Activated T-cell treated with anti-CD3 and anti-CD28 coated beads, Interleukin-2, amount 50 U/mL, for 4 hours (primary cell): ENCODE data around the gene ADAMTS7. TPM values are rescaled to one million over a fixed set of nuclear protein-coding genes. Genes with fewer than 3 reads are reported as not detected.
"Not testable (repeated sequence)": the region's sequence is repeated elsewhere in the genome, so short reads cannot be mapped to it uniquely, and the experiment has no call there.

Experiments used
- ATAC-seq, 2 donors: fragments of 200-7000 bp; cut with Tn5 transposase; one replicate each; pipeline ENCODE4 v1.10.0; 2021
- DNase-seq: peaks from one replicate; pipeline ENCODE4 v3.0.0-alpha.2; 2020
- H3K27me3 Mint-ChIP-seq: one replicate; pipeline ENCODE4 v1.8.0; 2021; ENCODE audit warnings: low read depth, mixed read lengths
- H3K36me3 Mint-ChIP-seq: one replicate; pipeline ENCODE4 v1.8.0; 2022; ENCODE audit warnings: mixed read lengths; ENCODE audit not compliant: insufficient read depth
- H3K4me1 Mint-ChIP-seq: one replicate; pipeline ENCODE4 v1.8.0; 2021; ENCODE audit warnings: low read depth, mixed read lengths
- H3K4me3 Mint-ChIP-seq: one replicate; pipeline ENCODE4 v1.8.0; 2021; ENCODE audit warnings: mild to moderate bottlenecking, moderate library complexity, mixed read lengths
- H3K9me3 Mint-ChIP-seq: one replicate; pipeline ENCODE4 v1.8.0; 2021; ENCODE audit warnings: mixed read lengths
- total RNA-seq, 3 donors: library from RNA; stranded (reverse); gene quantifications; one replicate each; pipeline ENCODE4 v1.2.1, GENCODE V29; 2021

ADAMTS7 gene
- total RNA-seq, 3 donors from 2014 or later, result 0.10 to 0.24 (median 0.13) TPM

DNA sequence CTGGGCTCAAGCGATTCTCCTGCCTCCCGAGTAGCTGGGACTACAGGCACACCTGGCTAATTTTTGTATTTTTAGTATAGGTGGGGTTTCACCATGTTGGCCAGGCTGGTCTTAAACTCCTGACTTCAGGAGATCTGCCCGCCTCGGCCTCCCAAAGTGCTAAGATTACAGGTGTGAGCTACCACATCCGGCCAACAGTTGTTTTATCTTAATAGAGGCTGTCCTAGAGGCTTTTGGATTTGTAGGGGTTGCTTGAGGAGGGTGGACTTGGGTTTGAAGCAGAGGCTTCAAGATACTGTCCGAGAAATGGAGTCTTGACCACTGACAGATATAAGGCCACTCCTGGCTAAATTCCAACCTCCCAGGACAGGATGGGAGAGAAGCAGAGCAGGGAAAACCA, 27.9 kb upstream of the ADAMTS7 start:
- not testable (repeated sequence) for H3K27me3 Mint-ChIP-seq, DNase-seq, ATAC-seq, H3K4me1 Mint-ChIP-seq, H3K9me3 Mint-ChIP-seq, H3K36me3 Mint-ChIP-seq, H3K4me3 Mint-ChIP-seq

DNA sequence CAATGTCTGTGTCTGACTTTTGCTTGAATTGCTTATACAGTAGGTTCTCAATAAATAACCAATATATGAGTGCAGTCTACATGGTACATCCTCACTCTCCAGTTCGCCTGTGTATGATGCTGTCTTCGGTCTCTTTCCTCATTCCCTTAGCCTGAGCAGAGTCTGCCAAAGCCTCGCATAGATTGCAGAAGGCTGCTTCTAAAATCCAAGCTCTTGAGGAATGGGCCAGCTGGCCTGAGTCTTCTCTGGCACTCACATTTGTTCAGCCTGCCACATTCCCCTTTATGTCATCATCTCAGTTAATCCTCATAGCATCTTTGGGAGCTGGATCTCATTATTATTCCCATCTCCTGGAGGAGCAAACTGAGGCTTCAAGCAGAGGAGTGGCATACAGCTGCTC, 27.2 kb upstream of the ADAMTS7 start:
- H3K4me3 Mint-ChIP-seq, result no peak overlapping the region
- no peaks in the 10 kb centered on the region for H3K9me3 Mint-ChIP-seq
- H3K36me3 Mint-ChIP-seq, result no peaks in the 10 kb centered on the region
- no peaks in the 10 kb centered on the region for H3K4me1 Mint-ChIP-seq
- ATAC-seq (no peak), DNase-seq (no peak)
- peaks cover 7% of the 10 kb centered on the region for H3K27me3 Mint-ChIP-seq

GRCh38 chr15:78837543-78837942, 26.3 kb upstream of the ADAMTS7 start:
- DNase-seq (no peak), ATAC-seq (no peak)
- Mint-ChIP-seq H3K36me3 (no peaks in the 10 kb centered on the region), H3K27me3 (peaks cover 12% of the 10 kb centered on the region), H3K4me1 (no peaks in the 10 kb centered on the region), H3K4me3 (no peak overlapping the region), H3K9me3 (no peaks in the 10 kb centered on the region)

DNA sequence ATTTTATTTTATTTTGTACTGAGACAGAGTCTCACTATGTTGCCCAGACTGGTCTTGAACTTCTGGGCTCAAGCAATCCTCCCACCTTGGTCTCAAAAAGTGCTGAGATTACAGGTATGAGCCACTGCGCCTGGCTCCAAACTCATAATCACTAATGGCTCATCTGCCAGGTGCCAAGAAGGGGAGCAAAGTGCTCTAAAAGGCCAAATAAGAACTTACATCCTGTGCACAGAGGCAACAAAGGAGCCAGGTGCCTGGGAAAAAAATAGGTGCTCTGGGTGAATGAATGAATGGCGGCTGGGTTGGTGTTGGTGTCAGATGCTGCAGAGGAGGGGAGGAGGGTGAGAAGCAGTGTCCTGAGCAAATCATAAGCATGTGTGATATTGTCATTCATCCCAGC, 25.9 kb upstream of the ADAMTS7 start:
- Mint-ChIP-seq H3K9me3 (no peaks in the 10 kb centered on the region), H3K4me1 (no peaks in the 10 kb centered on the region), H3K4me3 (no peak overlapping the region), H3K27me3 (peaks cover 14% of the 10 kb centered on the region), H3K36me3 (no peaks in the 10 kb centered on the region)
- no peak for DNase-seq
- no peak for ATAC-seq

DNA sequence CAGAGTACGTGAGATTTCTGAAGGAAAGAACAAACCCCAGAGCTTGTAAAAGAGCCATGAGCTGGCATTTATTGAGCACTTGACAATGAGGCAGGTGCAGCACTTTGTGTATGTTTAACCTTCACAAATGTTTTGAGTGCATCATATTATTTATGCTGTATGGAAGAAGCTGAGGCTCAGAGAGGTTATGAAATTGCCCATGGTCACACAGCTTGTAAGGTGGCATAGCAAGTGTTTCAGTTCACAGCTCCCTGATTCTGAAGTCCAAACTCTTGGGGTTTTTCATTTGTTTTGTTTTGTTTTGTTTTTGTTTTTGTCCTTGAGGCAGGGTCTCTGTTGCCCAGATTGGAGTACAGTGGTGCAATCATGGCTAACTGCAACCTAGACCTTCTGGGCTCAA, 25.1 kb upstream of the ADAMTS7 start:
- no peak for ATAC-seq
- Mint-ChIP-seq H3K27me3 (peaks cover 18% of the 10 kb centered on the region), H3K4me3 (no peak overlapping the region), H3K36me3 (no peaks in the 10 kb centered on the region), H3K9me3 (no peaks in the 10 kb centered on the region), H3K4me1 (peaks cover 3% of the 10 kb centered on the region)
- no peak for DNase-seq

DNA sequence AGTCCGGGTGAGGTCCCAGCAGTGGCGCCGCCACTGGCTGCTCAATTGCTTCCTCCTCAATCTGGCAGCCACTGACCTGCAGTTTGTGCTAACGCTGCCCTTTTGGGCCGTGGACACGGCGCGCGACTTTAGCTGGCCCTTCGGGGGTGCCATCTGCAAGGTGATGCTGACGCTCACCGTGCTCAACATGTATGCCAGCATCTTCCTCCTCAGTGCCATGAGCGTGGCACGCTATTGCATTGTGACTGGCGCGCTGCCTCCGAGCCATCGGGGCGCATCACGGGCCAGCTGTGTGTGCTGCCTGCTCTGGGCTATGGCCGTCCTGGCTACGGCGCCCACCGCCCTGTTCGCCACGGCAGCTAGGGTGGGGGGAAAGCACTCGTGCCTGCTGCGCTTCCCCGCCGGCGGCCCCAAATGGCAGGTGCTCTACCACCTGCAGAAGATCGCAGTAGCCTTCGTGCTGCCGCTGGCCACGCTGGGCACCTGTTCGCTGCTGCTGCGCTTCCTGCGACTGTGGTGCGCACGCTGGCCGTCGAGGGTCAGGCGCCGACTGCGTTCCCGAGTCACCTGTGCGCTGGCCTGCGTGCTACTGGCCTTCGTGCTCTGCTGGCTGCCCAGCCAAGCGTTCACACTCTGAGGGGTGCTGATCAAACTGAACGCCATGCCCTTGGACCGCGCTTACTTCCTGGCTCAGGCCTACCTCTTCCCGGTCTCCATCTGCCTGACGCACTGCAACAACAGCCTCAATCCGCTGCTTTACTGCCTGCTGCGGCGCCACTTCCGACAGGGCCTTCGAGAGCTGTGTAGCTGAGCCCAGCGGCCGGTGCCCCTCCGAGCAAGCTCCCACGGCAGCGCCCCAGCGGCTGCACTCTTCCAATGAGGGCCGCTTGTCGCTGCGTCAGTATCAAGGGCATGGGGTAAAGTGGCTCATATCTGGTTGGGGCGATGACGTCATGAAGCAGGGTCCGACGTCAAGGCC, 20.3 kb upstream of the ADAMTS7 start:
- no peak for DNase-seq
- Mint-ChIP-seq H3K36me3 (no peaks in the 10 kb centered on the region), H3K27me3 (peaks cover 16% of the 10 kb centered on the region), H3K4me3 (peak overlapping the region; percentile 14), H3K9me3 (no peaks in the 10 kb centered on the region), H3K4me1 (peaks cover 3% of the 10 kb centered on the region)
- ATAC-seq, result peak in 1 of 2 donors; percentile 13

- Mint-ChIP-seq H3K4me1 (peaks cover 3% of the 10 kb centered on the region), H3K27me3 (peaks cover 11% of the 10 kb centered on the region), H3K9me3 (no peaks in the 10 kb centered on the region), H3K36me3 (no peaks in the 10 kb centered on the region), H3K4me3 (peak overlapping the region; percentile 74)
- DNase-seq (no peak), ATAC-seq (peak; percentile 61 to 64)
Measured at GRCh38 chr15:78830514-78831228, 19.4 kb upstream of the ADAMTS7 start.

GRCh38 chr15:78828920-78829319, 17.7 kb upstream of the ADAMTS7 start:
- no peak overlapping the region for H3K4me3 Mint-ChIP-seq
- peaks cover 3% of the 10 kb centered on the region for H3K4me1 Mint-ChIP-seq
- DNase-seq (no peak), ATAC-seq (no peak)
- no peaks in the 10 kb centered on the region for H3K9me3 Mint-ChIP-seq
- no peaks in the 10 kb centered on the region for H3K36me3 Mint-ChIP-seq
- peaks cover 11% of the 10 kb centered on the region for H3K27me3 Mint-ChIP-seq

GRCh38 chr15:78822514-78822913, 11.2 kb upstream of the ADAMTS7 start:
- H3K4me1 Mint-ChIP-seq, result no peaks in the 10 kb centered on the region
- ATAC-seq (no peak), DNase-seq (no peak)
- peaks cover 5% of the 10 kb centered on the region for H3K27me3 Mint-ChIP-seq
- H3K36me3 Mint-ChIP-seq, result no peaks in the 10 kb centered on the region
- no peak overlapping the region for H3K4me3 Mint-ChIP-seq
- no peaks in the 10 kb centered on the region for H3K9me3 Mint-ChIP-seq

DNA sequence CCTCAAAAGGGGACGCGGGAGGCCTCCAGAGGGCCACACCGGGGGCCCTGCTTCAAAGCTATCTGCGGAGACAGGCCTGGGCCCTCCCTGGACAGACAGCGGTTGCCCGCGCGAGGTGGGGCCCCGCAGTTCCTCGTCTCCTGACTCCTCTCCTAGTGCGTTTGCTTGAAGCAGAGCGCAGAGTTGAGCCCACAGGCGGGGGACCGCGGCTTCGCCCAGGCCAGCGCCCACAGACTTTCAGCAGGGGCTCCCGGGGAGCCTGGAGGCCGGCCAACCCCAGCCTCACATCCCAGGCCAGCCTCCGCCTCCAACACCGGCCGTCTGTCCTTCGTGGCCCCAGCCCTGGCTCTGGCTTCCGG, 540 bp upstream of the ADAMTS7 start:
- Mint-ChIP-seq H3K9me3 (peaks cover 6% of the 10 kb centered on the region), H3K4me1 (peaks cover 9% of the 10 kb centered on the region), H3K4me3 (peak overlapping the region; percentile 74), H3K27me3 (peaks cover 55% of the 10 kb centered on the region), H3K36me3 (no peaks in the 10 kb centered on the region)
- peak; percentile 8 to 22 for ATAC-seq
- no peak for DNase-seq

DNA sequence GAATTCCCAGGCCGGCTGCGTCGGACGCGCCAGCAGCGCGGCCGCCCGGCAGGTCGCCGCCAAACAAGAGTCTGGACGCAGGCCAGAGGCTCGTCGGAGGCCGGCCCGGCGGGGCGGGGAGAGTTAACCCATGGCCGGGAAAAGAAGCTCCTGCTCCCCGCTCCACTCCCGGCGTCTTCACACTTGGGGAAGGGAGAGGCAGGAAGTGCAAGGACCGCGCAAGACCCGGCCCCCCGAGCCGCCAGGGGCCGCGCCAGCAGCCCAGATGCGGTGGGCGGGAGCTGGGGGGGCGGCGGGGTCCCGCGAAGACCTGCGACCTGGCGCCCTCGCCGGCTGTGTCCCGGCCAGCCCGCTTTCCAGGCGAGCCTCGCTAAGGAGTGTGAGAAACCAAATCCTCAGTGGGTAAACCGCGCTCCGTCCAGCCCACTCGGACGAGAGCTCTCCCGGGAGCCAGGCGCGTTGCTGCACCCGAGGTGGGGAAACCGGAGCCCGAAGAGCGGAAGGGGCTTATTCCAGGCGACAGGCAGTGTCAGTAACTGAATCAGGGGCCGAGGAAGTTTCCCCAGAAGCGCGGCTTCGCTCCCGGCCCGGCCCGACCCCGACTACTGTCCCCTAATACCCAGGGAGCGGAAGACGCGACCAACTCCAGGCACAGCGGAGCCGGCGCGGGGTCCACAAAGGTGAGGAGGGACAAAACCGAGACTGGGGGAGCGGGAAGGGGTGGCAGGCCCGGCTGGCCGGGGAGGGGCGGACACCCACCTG, 721 bp downstream of the ADAMTS7 start:
- Mint-ChIP-seq H3K9me3 (peaks cover 6% of the 10 kb centered on the region), H3K27me3 (peaks cover 50% of the 10 kb centered on the region), H3K36me3 (no peaks in the 10 kb centered on the region), H3K4me1 (peaks cover 9% of the 10 kb centered on the region), H3K4me3 (peak overlapping the region; percentile 74)
- ATAC-seq (peak; percentile 31 to 40), DNase-seq (no peak)

GRCh38 chr15:78810003-78810361, 1.3 kb downstream of the ADAMTS7 start:
- peak overlapping the region; percentile 70 for H3K4me3 Mint-ChIP-seq
- no peak for DNase-seq
- H3K4me1 Mint-ChIP-seq, result peaks cover 9% of the 10 kb centered on the region
- ATAC-seq, result no peak
- peaks cover 6% of the 10 kb centered on the region for H3K9me3 Mint-ChIP-seq
- peaks cover 45% of the 10 kb centered on the region for H3K27me3 Mint-ChIP-seq
- no peaks in the 10 kb centered on the region for H3K36me3 Mint-ChIP-seq

- no peak overlapping the region for H3K4me3 Mint-ChIP-seq
- H3K36me3 Mint-ChIP-seq, result no peaks in the 10 kb centered on the region
- peaks cover 35% of the 10 kb centered on the region for H3K27me3 Mint-ChIP-seq
- H3K4me1 Mint-ChIP-seq, result peaks cover 9% of the 10 kb centered on the region
- DNase-seq (no peak), ATAC-seq (no peak)
- peaks cover 6% of the 10 kb centered on the region for H3K9me3 Mint-ChIP-seq
Measured at GRCh38 chr15:78808550-78808949, 2.7 kb downstream of the ADAMTS7 start.

DNA sequence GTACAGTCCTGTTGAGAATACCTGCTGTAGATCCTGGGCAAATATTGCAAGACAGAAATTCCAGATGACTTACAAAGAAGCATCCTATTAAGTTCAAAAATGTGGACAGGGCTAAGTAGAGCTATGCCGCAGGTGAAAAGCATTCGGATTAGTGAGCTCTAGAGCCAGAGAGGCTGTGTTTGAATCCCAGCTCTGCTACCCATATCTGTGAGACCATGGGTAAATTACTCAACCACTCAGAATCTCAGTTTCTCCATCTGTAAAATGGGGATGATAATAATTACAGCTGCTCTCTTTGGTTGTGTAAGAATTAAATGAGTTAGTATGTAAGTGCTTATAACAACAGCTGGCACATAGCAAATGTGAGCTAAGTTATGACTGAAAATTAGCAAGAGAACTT, 3.9 kb downstream of the ADAMTS7 start:
- Mint-ChIP-seq H3K4me3 (no peak overlapping the region), H3K9me3 (peaks cover 6% of the 10 kb centered on the region), H3K36me3 (no peaks in the 10 kb centered on the region), H3K4me1 (peaks cover 4% of the 10 kb centered on the region), H3K27me3 (peaks cover 24% of the 10 kb centered on the region)
- no peak for ATAC-seq
- no peak for DNase-seq
